HCT116 (cell line): ENCODE measurements around the gene INTS1. TPM values are rescaled to one million over a fixed set of nuclear protein-coding genes. Genes with fewer than 3 reads are reported as not detected.
A peak's percentile ranks its signal among the peaks of the same experiment; 100 is the strongest.

Experiments
- ATAC-seq: fragments of 200-7000 bp; cut with Tn5 transposase; 2 replicates; pipeline ENCODE4 v1.9.1; 2020; ENCODE audit warnings: mild to moderate bottlenecking, moderate library complexity
- Bru-seq: library from RNA; stranded (reverse); fragments of 400-500 nt; gene quantifications from one replicate; lab custom pipeline; 2021; lab: Mats Ljungman, UMichigan
- BruChase-seq, 2 experiments: library from RNA; stranded (reverse); fragments of 400-500 nt; gene quantifications; one replicate each; lab custom pipeline; 2021; lab: Mats Ljungman, UMichigan
- BruUV-seq: library from RNA; stranded (reverse); fragments of 400-500 nt; replicated peaks from 2 replicates; lab custom pipeline; 2021; lab: Mats Ljungman, UMichigan
- CTCF ChIA-PET: fragments of 300-600 bp; sonication (Branson Sonifier 250); formaldehyde crosslinking; loops from one replicate; lab custom pipeline; 2021; ENCODE audit warnings: antibody characterized with exemption; lab: Charles Lee
- POLR2A ChIA-PET: fragments of 300-600, 350-600 bp; sonication (Branson Sonifier 250); formaldehyde crosslinking; loops from one replicate; lab custom pipeline; 2021; ENCODE audit warnings: antibody characterized with exemption; lab: Charles Lee
- RAD21 ChIA-PET, 2 experiments: fragments of 300-600 bp; sonication (Branson Sonifier 250); formaldehyde crosslinking; loops; one replicate each; lab custom pipeline; 2023; ENCODE audit warnings: low total read pairs in 2 of 2; ENCODE audit not compliant: uncharacterized antibody in 2 of 2, unreplicated experiment in 2 of 2, low non-redundant PET in 1 of 2; lab: Charles Lee
- DNase-seq: peaks from one replicate; pipeline ENCODE4 v3.0.0-alpha.2; 2010; ENCODE audit warnings: low read depth, low spot score
- H2AFZ ChIP-seq: fragments of 200-600 bp; shearing (Covaris generic), sonication (generic); 2 replicates; pipeline ENCODE4 v1.6.1; 2017; ENCODE audit warnings: low read depth, mixed run types, mixed read lengths, antibody characterized with exemption, low read length; ENCODE audit not compliant: poor library complexity, severe bottlenecking
- H3K27ac ChIP-seq: 2 replicates; pipeline ENCODE4 v1.5.1; 2012; ENCODE audit warnings: low read depth, low read length
- H3K27me3 ChIP-seq: fragments of 200-600 bp; sonication (generic); 2 replicates; pipeline ENCODE4 v1.6.1; 2016; ENCODE audit warnings: mixed run types, low read length, mixed read lengths; ENCODE audit not compliant: insufficient read depth
- H3K36me3 ChIP-seq, 2 experiments: fragments of 200-500 bp in 1 of 2; fragments of 200-600 bp in 1 of 2; sonication (Bioruptor generic) in 1 of 2; sonication (generic) in 1 of 2; 2 replicates each; pipeline versions ENCODE4 v1.5.1 to v1.6.1; 2014 to 2016; ENCODE audit warnings: low read length in 2 of 2, inconsistent platforms in 1 of 2, mixed read lengths in 1 of 2, mixed run types in 1 of 2; ENCODE audit not compliant: insufficient read depth in 2 of 2, control insufficient read depth in 1 of 2
- H3K4me1 ChIP-seq, 2 experiments: fragments of 200-600 bp in 1 of 2; sonication (generic) in 1 of 2; 2 replicates each; pipeline versions ENCODE4 v1.5.1 to v1.6.1; 2012 to 2017; ENCODE audit warnings: low read length in 2 of 2, inconsistent platforms in 1 of 2, mild to moderate bottlenecking in 1 of 2, mixed read lengths in 1 of 2, mixed run types in 1 of 2, moderate library complexity in 1 of 2; ENCODE audit not compliant: insufficient read depth in 2 of 2, control insufficient read depth in 1 of 2
- H3K4me2 ChIP-seq: fragments of 200-600 bp; sonication (generic); 2 replicates; pipeline ENCODE4 v1.6.1; 2017; ENCODE audit warnings: mixed run types, low read length, mixed read lengths
- H3K4me3 ChIP-seq, 2 experiments: fragments of 200-600 bp in 1 of 2; sonication (generic) in 1 of 2; replicated peaks in 1 of 2; 2 replicates each; pipeline ENCODE4 v1.5.1; 2011 to 2016; ENCODE audit warnings: low read length in 2 of 2, control low read depth in 1 of 2, low read depth in 1 of 2, mild to moderate bottlenecking in 1 of 2, mixed read lengths in 1 of 2, mixed run types in 1 of 2
- H3K79me2 ChIP-seq: fragments of 200-600 bp; sonication (generic); 2 replicates; pipeline ENCODE4 v1.6.1; 2017; ENCODE audit warnings: mild to moderate bottlenecking, mixed run types, low read length, moderate library complexity, mixed read lengths; ENCODE audit not compliant: insufficient read depth
- H3K9ac ChIP-seq: fragments of 200-600 bp; sonication (generic); 2 replicates; pipeline ENCODE4 v1.6.1; 2016; ENCODE audit warnings: low read length, mixed read lengths
- H3K9me2 ChIP-seq: fragments of 200-600 bp; sonication (generic), shearing (Covaris generic); 2 replicates; pipeline ENCODE4 v1.6.1; 2017; ENCODE audit warnings: mixed run types, mild to moderate bottlenecking, moderate library complexity; ENCODE audit not compliant: insufficient read depth
- H3K9me3 ChIP-seq, 2 experiments: fragments of 200-500 bp in 1 of 2; fragments of 200-600 bp in 1 of 2; sonication (Bioruptor generic) in 1 of 2; sonication (generic) in 1 of 2; 2 replicates each; pipeline ENCODE4 v1.6.1; 2014 to 2017; ENCODE audit warnings: low read length in 2 of 2, mixed read lengths in 2 of 2, inconsistent platforms in 1 of 2, low read depth in 1 of 2, mild to moderate bottlenecking in 1 of 2, mixed run types in 1 of 2, moderate library complexity in 1 of 2; ENCODE audit not compliant: control insufficient read depth in 1 of 2, insufficient read depth in 1 of 2
- H4K20me1 ChIP-seq: fragments of 200-600 bp; sonication (generic), shearing (Covaris generic); 2 replicates; pipeline ENCODE4 v1.6.1; 2017; ENCODE audit warnings: mixed run types, mild to moderate bottlenecking, moderate library complexity; ENCODE audit not compliant: insufficient read depth
- JUND ChIP-seq: IDR thresholded peaks from 2 replicates; pipeline ENCODE4 v1.6.1; 2012
- POLR2A ChIP-seq: IDR thresholded peaks from 2 replicates; pipeline ENCODE4 v1.7.0; 2011; ENCODE audit warnings: borderline replicate concordance; ENCODE audit not compliant: insufficient read depth, insufficient read length; ENCODE audit errors: extremely low read depth
- POLR2AphosphoS5 ChIP-seq: IDR thresholded peaks from 2 replicates; pipeline ENCODE4 v1.6.1; 2011; ENCODE audit warnings: mild to moderate bottlenecking, low read depth, low read length, moderate library complexity
- TCF7L2 ChIP-seq: IDR thresholded peaks from 2 replicates; pipeline ENCODE4 v1.7.0; 2011; ENCODE audit warnings: borderline replicate concordance, inconsistent platforms; ENCODE audit not compliant: insufficient read depth, insufficient read length; ENCODE audit errors: extremely low read depth
- YY1 ChIP-seq: IDR thresholded peaks from 2 replicates; pipeline ENCODE4 v1.6.1; 2011; ENCODE audit warnings: low read length, low read depth, moderate library complexity, mild to moderate bottlenecking; ENCODE audit not compliant: insufficient replicate concordance; ENCODE audit errors: extremely low read depth
- ZBTB33 ChIP-seq: IDR thresholded peaks from 2 replicates; pipeline ENCODE4 v1.6.1; 2011; ENCODE audit warnings: mild to moderate bottlenecking, low read length, moderate library complexity; ENCODE audit not compliant: insufficient replicate concordance; ENCODE audit errors: extremely low read depth
- ZFX ChIP-seq: fragments of 450-650 bp; IDR thresholded peaks from 2 replicates; pipeline ENCODE4 v1.6.1; 2017
- intact Hi-C: fragments of 100-400 bp; cut with micrococcal nuclease; formaldehyde crosslinking; loops from 2 replicates; pipeline ENCODE4 v1.10.0; 2022
- long read RNA-seq: library from polyadenylated mRNA; unstranded; transcript quantifications from one replicate; pipeline ENCODE4 v2.0.0, GENCODE V29; 2021; ENCODE audit not compliant: unreplicated experiment
- polyA plus RNA-seq: library from polyadenylated mRNA; unstranded; fragments of >200 nt; gene quantifications from 2 replicates; pipeline ENCODE4 v1.2.1, GENCODE V29; 2012; ENCODE audit warnings: missing spikeins
- total RNA-seq: library from RNA; stranded (reverse); gene quantifications from one replicate; pipeline ENCODE4 v1.2.1, GENCODE V29; 2021; ENCODE audit not compliant: unreplicated experiment
- TF ChIP-seq, protein P1 (sequence below), 3 experiments: fragments of 200-600 bp in 1 of 3; sonication (generic) in 1 of 3; IDR thresholded peaks in 2 of 3; conservative IDR thresholded peaks in 1 of 3; 2 replicates each; pipeline ENCODE4 v1.5.1; 2012 to 2017; ENCODE audit warnings: low read depth in 2 of 3, low read length in 2 of 3, antibody characterized with exemption in 1 of 3, borderline replicate concordance in 1 of 3, control low read depth in 1 of 3, mild to moderate bottlenecking in 1 of 3, mixed read lengths in 1 of 3, mixed run types in 1 of 3, moderate library complexity in 1 of 3; ENCODE audit not compliant: insufficient read depth in 1 of 3
- TF ChIP-seq, protein P2 (sequence below): IDR thresholded peaks from 2 replicates; pipeline ENCODE4 v1.6.1; 2012

Gene INTS1
- total RNA-seq = 167 TPM
- polyA plus RNA-seq = 100 TPM in 2 replicates
- Bru-seq, nascent RNA = percentile 62 among the genes with signal in this experiment
- percentile 79 among the genes with signal in this experiment for BruChase-seq, experiment 1, labeled RNA remaining after a 6-hour chase
- BruChase-seq, experiment 2, labeled RNA remaining after a 2-hour chase = percentile 70 among the genes with signal in this experiment
- long read RNA-seq, full-length matches to known transcripts = 6 of 196 reads
- long read RNA-seq, partial matches to known transcripts = 165 of 196 reads
- long read RNA-seq, other reads (novel, unspliced or antisense) = 25 of 196 reads

DNA sequence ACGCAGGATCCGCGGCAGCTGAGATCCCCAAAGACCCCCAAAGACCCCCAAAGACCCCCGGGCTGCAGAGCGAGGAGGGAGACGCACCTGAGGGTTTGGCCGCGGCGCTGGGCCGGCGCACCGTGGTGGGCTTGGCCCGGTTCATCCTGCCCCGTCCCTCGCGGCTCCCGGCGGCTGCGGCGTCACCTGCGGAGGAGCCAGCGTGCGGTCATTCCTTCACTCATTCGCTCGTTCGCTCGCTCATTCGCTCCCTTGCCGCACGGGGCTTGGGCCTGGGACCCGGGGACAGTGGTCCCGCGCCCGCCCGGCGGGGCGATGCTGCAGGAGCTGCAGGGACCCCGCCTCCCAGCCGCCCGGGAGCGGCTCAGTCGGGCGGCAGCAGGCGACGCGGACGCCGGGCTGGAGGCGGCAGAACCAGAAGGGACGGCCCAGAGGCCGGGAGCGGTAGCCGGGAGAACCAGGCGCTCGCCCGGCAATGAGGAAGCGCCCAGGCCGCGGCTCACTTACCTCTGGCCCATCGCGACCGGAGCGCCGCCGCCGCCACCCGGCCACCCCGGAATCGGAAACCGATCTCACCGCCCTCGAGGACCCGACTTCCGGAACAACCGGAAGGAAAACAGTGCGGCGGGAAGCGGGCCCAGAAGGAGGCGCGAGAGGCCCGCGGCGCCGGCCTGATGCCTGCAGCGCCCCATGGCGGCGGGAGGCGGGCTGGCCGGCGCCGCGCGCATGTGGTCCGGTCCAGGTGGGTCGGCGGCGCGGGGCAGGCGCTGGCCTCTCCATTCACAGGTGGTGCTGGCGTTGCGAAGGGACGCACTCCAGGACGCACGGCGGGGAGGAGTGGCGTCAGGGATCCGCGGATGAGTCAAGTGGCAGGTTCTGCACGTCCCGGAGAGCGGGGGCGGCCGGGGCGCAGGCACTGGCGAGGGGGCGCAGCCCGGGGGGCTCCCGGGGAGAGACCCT lies at the start of gene INTS1:
Gene INTS1, minus strand, starts transcription at position 574 of the 960 bp plus-strand sequence. Its CDS starts 429 bp downstream, at position 145.
- Histone ChIP-seq H3K4me1 (peaks cover 37 to 43% of the 10 kb centered on the region in 2 experiments), H3K9me2 (no peaks in the 10 kb centered on the region), H3K27ac (peak within 1 kb of the TSS; percentile 79), H3K4me3 (peak within 1 kb of the TSS; percentile 65 to 97), H3K4me2 (peak within 1 kb of the TSS; percentile 90), H3K9ac (peak within 1 kb of the TSS; percentile 80), H3K36me3 (peaks cover 22% of the 10 kb centered on the region in 2 experiments; a peak in 3 of 4 replicates), H2AFZ (no peak within 1 kb of the TSS), H3K27me3 (no peaks in the 10 kb centered on the region), H3K79me2 (peaks cover 38% of the 10 kb centered on the region), H3K9me3 (no peaks in the 10 kb centered on the region), H4K20me1 (no peaks in the 10 kb centered on the region)
- ChIA-PET RAD21 (no interaction called here), POLR2A (interaction anchor here (0.7 kb wide), 1 partner anchor 21 kb away, joined by 4 read pairs; no protein-coding TSS in a partner anchor), CTCF (interaction anchor here (4.8 kb wide), 1 partner anchor 51 kb away, joined by 31 read pairs; the partner anchor contains the start of gene TMEM184A)
- peak; percentile 90 for DNase-seq
- intact Hi-C loops = loop anchor here (1.0 kb wide), 2 partner anchors 33 to 52 kb away; partner anchors contain the start of gene TMEM184A
- BruUV-seq = no TSS peak
- peak; percentile 93 for ATAC-seq
- TF ChIP-seq ZBTB33 = peak; percentile 83
- no peak for TF ChIP-seq JUND
- TF ChIP-seq POLR2AphosphoS5 = peak; percentile 91
- TF ChIP-seq, protein P1, sequence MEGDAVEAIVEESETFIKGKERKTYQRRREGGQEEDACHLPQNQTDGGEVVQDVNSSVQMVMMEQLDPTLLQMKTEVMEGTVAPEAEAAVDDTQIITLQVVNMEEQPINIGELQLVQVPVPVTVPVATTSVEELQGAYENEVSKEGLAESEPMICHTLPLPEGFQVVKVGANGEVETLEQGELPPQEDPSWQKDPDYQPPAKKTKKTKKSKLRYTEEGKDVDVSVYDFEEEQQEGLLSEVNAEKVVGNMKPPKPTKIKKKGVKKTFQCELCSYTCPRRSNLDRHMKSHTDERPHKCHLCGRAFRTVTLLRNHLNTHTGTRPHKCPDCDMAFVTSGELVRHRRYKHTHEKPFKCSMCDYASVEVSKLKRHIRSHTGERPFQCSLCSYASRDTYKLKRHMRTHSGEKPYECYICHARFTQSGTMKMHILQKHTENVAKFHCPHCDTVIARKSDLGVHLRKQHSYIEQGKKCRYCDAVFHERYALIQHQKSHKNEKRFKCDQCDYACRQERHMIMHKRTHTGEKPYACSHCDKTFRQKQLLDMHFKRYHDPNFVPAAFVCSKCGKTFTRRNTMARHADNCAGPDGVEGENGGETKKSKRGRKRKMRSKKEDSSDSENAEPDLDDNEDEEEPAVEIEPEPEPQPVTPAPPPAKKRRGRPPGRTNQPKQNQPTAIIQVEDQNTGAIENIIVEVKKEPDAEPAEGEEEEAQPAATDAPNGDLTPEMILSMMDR (IDR thresholded peaks at IDR 0.05 in 2 of 3, conservative IDR thresholded peaks at IDR 0.05 in 1 of 3; ENCODE audit: borderline replicate concordance in 1 of 3, insufficient read depth in 1 of 3, low read depth in 2 of 3, low read length in 2 of 3) = peak in 2 of 3 experiments; percentile 73 to 81; a peak in 4 of 6 replicates
- TF ChIP-seq, protein P2, sequence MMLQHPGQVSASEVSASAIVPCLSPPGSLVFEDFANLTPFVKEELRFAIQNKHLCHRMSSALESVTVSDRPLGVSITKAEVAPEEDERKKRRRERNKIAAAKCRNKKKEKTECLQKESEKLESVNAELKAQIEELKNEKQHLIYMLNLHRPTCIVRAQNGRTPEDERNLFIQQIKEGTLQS = no peak
- TF ChIP-seq POLR2A = peak; percentile 54
- peak; percentile 48 for TF ChIP-seq TCF7L2
- peak; percentile 74; the same call in 1 of the 2 replicates for TF ChIP-seq ZFX
- TF ChIP-seq YY1 = peak; percentile 81
